Stimulated activated CD4-positive, alpha-beta T cell treated with anti-CD3 and anti-CD28 coated beads, TNF-alpha, amount 100 ng/mL, for 24 hours (primary cell): ENCODE measurements around the gene NINJ2.
"Not testable (repeated sequence)": the region's sequence is repeated elsewhere in the genome, so short reads cannot be mapped to it uniquely, and the experiment has no call there.

Source experiments
- DNase-seq, 3 experiments: peaks; one replicate each; pipeline ENCODE4 v3.0.0-alpha.2; 2020; ENCODE audit warnings: low read depth in 3 of 3

NINJ2 gene

GRCh38 chr12:663293-663871 lies at the start of gene NINJ2:
TSS of gene NINJ2 (minus strand) at chr12:663445. CDS start at chr12:663360, 85 bp downstream.
- DNase-seq: no peak

GRCh38 chr12:712172-712863 lies 49.1 kb upstream of the NINJ2 start:
- DNase-seq: no peak

- DNase-seq: no peak
These were observed 46.3 kb upstream of the NINJ2 start for GRCh38 chr12:709455-710020.

GRCh38 chr12:708084-708483 lies 44.8 kb upstream of the NINJ2 start:
- not testable (repeated sequence) for DNase-seq

- no peak for DNase-seq
These were observed 41.4 kb upstream of the NINJ2 start for GRCh38 chr12:704516-705242.

- DNase-seq: no peak
These were observed 38.8 kb upstream of the NINJ2 start for GRCh38 chr12:701896-702539.

- no peak for DNase-seq
These were observed 36.8 kb upstream of the NINJ2 start for GRCh38 chr12:700016-700415.

GRCh38 chr12:698222-698621 lies 35.0 kb upstream of the NINJ2 start:
- not testable (repeated sequence) for DNase-seq

- DNase-seq: no peak
These were observed 34.2 kb upstream of the NINJ2 start for GRCh38 chr12:697481-697880.

GRCh38 chr12:694734-695503 lies 31.7 kb upstream of the NINJ2 start:
- no peak for DNase-seq

- no peak for DNase-seq
These were observed 30.8 kb upstream of the NINJ2 start for GRCh38 chr12:693934-694533.

GRCh38 chr12:692274-692673 lies 29.0 kb upstream of the NINJ2 start:
- no peak for DNase-seq

- DNase-seq: no peak
These were observed 27.2 kb upstream of the NINJ2 start for GRCh38 chr12:690466-690865.

GRCh38 chr12:685388-685787 lies 22.1 kb upstream of the NINJ2 start:
- DNase-seq: peak; percentile 51 to 65 (median 64)

GRCh38 chr12:684416-684815 lies 21.2 kb upstream of the NINJ2 start:
- DNase-seq: no peak

GRCh38 chr12:681568-682256 lies 18.5 kb upstream of the NINJ2 start:
- no peak for DNase-seq

GRCh38 chr12:678747-679712 lies 15.8 kb upstream of the NINJ2 start:
- no peak for DNase-seq

- no peak for DNase-seq
These were observed 12.3 kb upstream of the NINJ2 start for GRCh38 chr12:675562-675961.

- peak; percentile 69 to 82 (median 72) for DNase-seq
These were observed 11.1 kb upstream of the NINJ2 start for GRCh38 chr12:674272-674781.
